Measurements from ENCODE around the gene LARGE1. TPM values are rescaled to one million over a fixed set of nuclear protein-coding genes. Genes with fewer than 3 reads are reported as not detected.

Gene LARGE1
- total and polyA plus RNA-seq, 10 donors: 1.9 to 35.8 (median 22.8) TPM

DNA sequence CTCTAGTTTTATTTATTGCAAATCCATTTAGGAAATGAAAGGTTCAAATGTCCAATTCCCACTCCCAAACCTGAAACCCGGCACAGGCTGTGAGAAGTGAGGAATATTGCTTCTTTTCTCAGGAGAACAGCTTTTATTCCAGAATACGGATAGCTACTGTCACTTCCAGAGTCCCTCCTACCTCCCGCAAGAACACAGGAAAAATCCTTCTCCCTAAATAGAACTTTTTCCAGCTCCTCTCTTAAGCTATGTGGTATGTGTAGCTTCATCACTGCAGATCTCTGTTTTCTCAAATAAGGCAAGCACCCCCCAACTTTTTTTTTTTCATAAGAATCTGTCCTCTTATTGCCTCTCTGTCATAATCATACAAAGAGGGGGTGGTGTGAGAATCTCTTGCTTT, 126.8 kb downstream of the LARGE1 start:
- TF ChIP-seq POLR2AphosphoS5 (IDR thresholded peaks at IDR 0.05) (no peak), POLR2A (IDR thresholded peaks at IDR 0.05) (no peak)
- TF ChIP-seq, protein P1, sequence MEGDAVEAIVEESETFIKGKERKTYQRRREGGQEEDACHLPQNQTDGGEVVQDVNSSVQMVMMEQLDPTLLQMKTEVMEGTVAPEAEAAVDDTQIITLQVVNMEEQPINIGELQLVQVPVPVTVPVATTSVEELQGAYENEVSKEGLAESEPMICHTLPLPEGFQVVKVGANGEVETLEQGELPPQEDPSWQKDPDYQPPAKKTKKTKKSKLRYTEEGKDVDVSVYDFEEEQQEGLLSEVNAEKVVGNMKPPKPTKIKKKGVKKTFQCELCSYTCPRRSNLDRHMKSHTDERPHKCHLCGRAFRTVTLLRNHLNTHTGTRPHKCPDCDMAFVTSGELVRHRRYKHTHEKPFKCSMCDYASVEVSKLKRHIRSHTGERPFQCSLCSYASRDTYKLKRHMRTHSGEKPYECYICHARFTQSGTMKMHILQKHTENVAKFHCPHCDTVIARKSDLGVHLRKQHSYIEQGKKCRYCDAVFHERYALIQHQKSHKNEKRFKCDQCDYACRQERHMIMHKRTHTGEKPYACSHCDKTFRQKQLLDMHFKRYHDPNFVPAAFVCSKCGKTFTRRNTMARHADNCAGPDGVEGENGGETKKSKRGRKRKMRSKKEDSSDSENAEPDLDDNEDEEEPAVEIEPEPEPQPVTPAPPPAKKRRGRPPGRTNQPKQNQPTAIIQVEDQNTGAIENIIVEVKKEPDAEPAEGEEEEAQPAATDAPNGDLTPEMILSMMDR (IDR thresholded peaks at IDR 0.05 in 8 of 11, conservative IDR thresholded peaks at IDR 0.05 in 3 of 11): no peak
- DNase-seq: no peak
- H3K9me3 ChIP-seq: peaks cover 0 to 44% (median 31%) of the 10 kb centered on the region in 8 donors
- intact Hi-C loops (cut with DNase I; ENCODE audit: low total_unique reads): no loop called here
- WGBS, 5 donors: 56 to 89% (median 79%) methylated on average over 3 of the region's 3 CpGs
- no peaks in the 10 kb centered on the region for H3K27me3 ChIP-seq (replicated peaks in 1 of 7)
- no peak overlapping the region for H3K27ac ChIP-seq
- H3K4me3 ChIP-seq: no peak overlapping the region
- H3K4me1 ChIP-seq: peaks cover 0 to 18% (median 0%) of the 10 kb centered on the region in 6 donors
- H3K36me3 ChIP-seq: peaks cover 0 to 3% (median 0%) of the 10 kb centered on the region in 6 donors

DNA sequence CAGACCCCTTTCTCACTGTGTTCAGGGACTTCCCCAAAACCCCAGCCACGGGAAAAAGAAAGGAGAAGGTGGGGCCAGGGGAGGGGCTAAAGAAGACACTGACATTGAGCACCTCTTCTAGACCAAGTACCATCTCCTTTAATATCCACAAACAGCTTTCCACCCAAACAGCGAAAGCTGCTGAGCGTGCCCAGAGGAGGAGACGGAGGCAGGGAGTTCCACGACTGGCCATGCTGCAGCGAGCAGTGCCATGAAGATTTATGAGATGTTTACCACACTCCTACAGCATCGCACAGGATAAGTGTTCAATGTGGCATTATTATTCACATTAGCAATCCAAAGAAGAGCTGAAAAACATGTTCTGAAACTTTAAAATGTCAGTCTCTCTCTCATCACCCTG, 127.4 kb downstream of the LARGE1 start:
- no peak overlapping the region for H3K4me3 ChIP-seq
- H3K4me1 ChIP-seq: peaks cover 0 to 18% (median 0%) of the 10 kb centered on the region in 6 donors
- no peak for TF ChIP-seq POLR2A (IDR thresholded peaks at IDR 0.05)
- no peak for TF ChIP-seq POLR2AphosphoS5 (IDR thresholded peaks at IDR 0.05)
- TF ChIP-seq, protein P1 (IDR thresholded peaks at IDR 0.05 in 8 of 11, conservative IDR thresholded peaks at IDR 0.05 in 3 of 11): no peak
- WGBS, 5 donors: 10 to 23% (median 17%) methylated on average over 7 of the region's 7 CpGs
- no peak overlapping the region for H3K27ac ChIP-seq
- H3K36me3 ChIP-seq: peaks cover 0 to 3% (median 0%) of the 10 kb centered on the region in 6 donors
- DNase-seq: no peak
- H3K27me3 ChIP-seq (replicated peaks in 1 of 7): no peaks in the 10 kb centered on the region
- H3K9me3 ChIP-seq: peaks cover 0 to 50% (median 38%) of the 10 kb centered on the region in 8 donors
- intact Hi-C loops (cut with DNase I; ENCODE audit: low total_unique reads): no loop called here

DNA sequence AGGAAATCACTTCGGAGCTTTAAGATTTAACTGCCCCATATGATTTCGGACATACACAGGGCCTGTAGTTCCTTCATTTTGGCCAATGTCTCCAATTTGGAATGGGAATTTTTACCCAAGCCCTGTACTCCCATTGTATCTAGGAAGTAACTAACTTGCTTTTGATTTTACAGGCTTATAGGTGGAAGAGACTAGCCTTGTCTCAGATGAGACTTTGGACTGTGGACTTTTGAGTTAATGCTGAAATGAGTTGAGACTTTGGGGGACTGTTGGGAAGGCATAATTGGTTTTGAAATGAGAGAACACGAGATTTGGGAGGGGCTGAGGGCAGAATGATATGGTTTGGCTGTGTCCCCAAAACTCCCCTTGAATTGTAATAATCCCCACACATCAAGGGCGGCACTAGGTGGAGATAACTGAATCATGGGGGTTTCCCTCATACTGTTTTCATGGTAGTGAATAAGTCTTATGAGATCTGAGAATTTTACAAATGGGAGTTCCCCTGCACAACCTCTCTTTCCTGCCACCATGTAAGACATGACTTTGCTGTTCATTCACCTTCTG, 130.5 kb downstream of the LARGE1 start:
- no peak for DNase-seq
- WGBS, 5 donors: 75 to 82% (median 76%) methylated on average over 4 of the region's 4 CpGs
- no peaks in the 10 kb centered on the region for H3K27me3 ChIP-seq (replicated peaks in 1 of 7)
- peaks cover 0 to 3% (median 0%) of the 10 kb centered on the region in 6 donors for H3K36me3 ChIP-seq
- no peak overlapping the region for H3K27ac ChIP-seq
- TF ChIP-seq POLR2A (IDR thresholded peaks at IDR 0.05): no peak
- TF ChIP-seq POLR2AphosphoS5 (IDR thresholded peaks at IDR 0.05): no peak
- TF ChIP-seq, protein P1 (IDR thresholded peaks at IDR 0.05 in 8 of 11, conservative IDR thresholded peaks at IDR 0.05 in 3 of 11): no peak
- intact Hi-C loops (cut with DNase I; ENCODE audit: low total_unique reads): no loop called here
- no peak overlapping the region for H3K4me3 ChIP-seq
- H3K9me3 ChIP-seq: peaks cover 0 to 64% (median 41%) of the 10 kb centered on the region in 8 donors
- H3K4me1 ChIP-seq: peaks cover 0 to 29% (median 9%) of the 10 kb centered on the region in 6 donors

GRCh38 chr22:33788927-33789326, 131.3 kb downstream of the LARGE1 start:
- Histone ChIP-seq H3K4me3 (no peak overlapping the region), H3K4me1 (peaks cover 0 to 27% (median 9%) of the 10 kb centered on the region in 6 donors), H3K36me3 (peaks cover 0 to 3% (median 0%) of the 10 kb centered on the region in 6 donors), H3K27me3 (replicated peaks in 1 of 7) (no peaks in the 10 kb centered on the region), H3K9me3 (peaks cover 0 to 64% (median 41%) of the 10 kb centered on the region in 8 donors), H3K27ac (no peak overlapping the region)
- WGBS, 5 donors: 75 to 90% (median 89%) methylated on average over 3 of the region's 3 CpGs
- TF ChIP-seq POLR2AphosphoS5 (IDR thresholded peaks at IDR 0.05): no peak
- TF ChIP-seq POLR2A (IDR thresholded peaks at IDR 0.05): no peak
- TF ChIP-seq, protein P1 (IDR thresholded peaks at IDR 0.05 in 8 of 11, conservative IDR thresholded peaks at IDR 0.05 in 3 of 11): no peak
- no peak for DNase-seq
- intact Hi-C loops (cut with DNase I; ENCODE audit: low total_unique reads): no loop called here
